ENCODE data around the gene MZT1.

MZT1 gene

GRCh38 chr13:72751220-72751619 lies 23.8 kb upstream of the MZT1 start:
- H3K4me2 ChIP-seq (ENCODE audit: low read length) = no peak overlapping the region
- H3K27ac ChIP-seq (ENCODE audit: low read depth, low read length) = no peak overlapping the region
- peaks cover 15% of the 10 kb centered on the region for H3F3A ChIP-seq (ENCODE audit: control insufficient read depth, insufficient read depth)
- H4K20me1 ChIP-seq (ENCODE audit: control insufficient read depth, insufficient read depth, low read depth, low read length) = peaks cover 8% of the 10 kb centered on the region; the same call in 1 of the 2 replicates
- no peaks in the 10 kb centered on the region for H3K4me1 ChIP-seq (ENCODE audit: control insufficient read depth, low read length)
- TF ChIP-seq CTCF (IDR thresholded peaks at IDR 0.05; ENCODE audit: low read depth, low read length, poor library complexity, severe bottlenecking) = no peak
- no peak for TF ChIP-seq EZH2phosphoT487 (IDR thresholded peaks at IDR 0.05; ENCODE audit: borderline replicate concordance, low read length)
- H3K9me2 ChIP-seq (replicated peaks; ENCODE audit: control insufficient read depth, low read length) = no peaks in the 10 kb centered on the region
- H3K27me3 ChIP-seq (ENCODE audit: control insufficient read depth, low read length) = no peaks in the 10 kb centered on the region
- H3K4me3 ChIP-seq (ENCODE audit: low read length) = no peak overlapping the region
- peaks cover 94% of the 10 kb centered on the region for H3K36me3 ChIP-seq (ENCODE audit: control insufficient read depth, low read length)
- no peaks in the 10 kb centered on the region for H3K9me3 ChIP-seq (ENCODE audit: control insufficient read depth, insufficient read depth, low read length)
- H3K79me2 ChIP-seq (ENCODE audit: control insufficient read depth, low read length) = peaks cover 78% of the 10 kb centered on the region

GRCh38 chr13:72745260-72745659 lies 17.8 kb upstream of the MZT1 start:
- Histone ChIP-seq H3K27me3 (ENCODE audit: control insufficient read depth, low read length) (no peaks in the 10 kb centered on the region), H3K9me3 (ENCODE audit: control insufficient read depth, insufficient read depth, low read length) (no peaks in the 10 kb centered on the region), H3K27ac (ENCODE audit: low read depth, low read length) (no peak overlapping the region), H3F3A (ENCODE audit: control insufficient read depth, insufficient read depth) (peaks cover 6% of the 10 kb centered on the region; the same call in 1 of the 2 replicates), H4K20me1 (ENCODE audit: control insufficient read depth, insufficient read depth, low read depth, low read length) (no peaks in the 10 kb centered on the region; the same call in 1 of the 2 replicates), H3K4me1 (ENCODE audit: control insufficient read depth, low read length) (no peaks in the 10 kb centered on the region), H3K36me3 (ENCODE audit: control insufficient read depth, low read length) (peaks cover 94% of the 10 kb centered on the region), H3K4me2 (ENCODE audit: low read length) (no peak overlapping the region), H3K9me2 (replicated peaks; ENCODE audit: control insufficient read depth, low read length) (no peaks in the 10 kb centered on the region), H3K79me2 (ENCODE audit: control insufficient read depth, low read length) (peaks cover 58% of the 10 kb centered on the region), H3K4me3 (ENCODE audit: low read length) (no peak overlapping the region)
- TF ChIP-seq CTCF (IDR thresholded peaks at IDR 0.05; ENCODE audit: low read depth, low read length, poor library complexity, severe bottlenecking) = no peak
- TF ChIP-seq EZH2phosphoT487 (IDR thresholded peaks at IDR 0.05; ENCODE audit: borderline replicate concordance, low read length) = no peak

- H3K9me2 ChIP-seq (replicated peaks; ENCODE audit: control insufficient read depth, low read length) = no peaks in the 10 kb centered on the region
- no peaks in the 10 kb centered on the region for H4K20me1 ChIP-seq (ENCODE audit: control insufficient read depth, insufficient read depth, low read depth, low read length)
- no peak overlapping the region for H3K4me2 ChIP-seq (ENCODE audit: low read length)
- H3K27ac ChIP-seq (ENCODE audit: low read depth, low read length) = no peak overlapping the region
- no peak overlapping the region for H3K4me3 ChIP-seq (ENCODE audit: low read length)
- peaks cover 46% of the 10 kb centered on the region for H3K79me2 ChIP-seq (ENCODE audit: control insufficient read depth, low read length)
- H3F3A ChIP-seq (ENCODE audit: control insufficient read depth, insufficient read depth) = peaks cover 7% of the 10 kb centered on the region; the same call in 1 of the 2 replicates
- TF ChIP-seq EZH2phosphoT487 (IDR thresholded peaks at IDR 0.05; ENCODE audit: borderline replicate concordance, low read length) = no peak
- no peak for TF ChIP-seq CTCF (IDR thresholded peaks at IDR 0.05; ENCODE audit: low read depth, low read length, poor library complexity, severe bottlenecking)
- H3K9me3 ChIP-seq (ENCODE audit: control insufficient read depth, insufficient read depth, low read length) = no peaks in the 10 kb centered on the region
- peaks cover 86% of the 10 kb centered on the region for H3K36me3 ChIP-seq (ENCODE audit: control insufficient read depth, low read length)
- H3K27me3 ChIP-seq (ENCODE audit: control insufficient read depth, low read length) = no peaks in the 10 kb centered on the region
- no peaks in the 10 kb centered on the region for H3K4me1 ChIP-seq (ENCODE audit: control insufficient read depth, low read length)
Observed at GRCh38 chr13:72740015-72740414, 12.6 kb upstream of the MZT1 start.

All from DOHH2 (cell line).